SJCRH30 (cell line): ENCODE measurements around the gene RAP1GAP2. TPM values are rescaled to one million over a fixed set of nuclear protein-coding genes. Genes with fewer than 3 reads are reported as not detected.
A peak's percentile ranks its signal among the peaks of the same experiment; 100 is the strongest.
"Not testable (repeated sequence)": the region's sequence is repeated elsewhere in the genome, so short reads cannot be mapped to it uniquely, and the experiment has no call there.

Experiments used
- DNase-seq, 2 experiments: peaks; one replicate each; pipeline ENCODE4 v3.0.0-alpha.2; 2015 to 2020
- H3K27ac ChIP-seq: fragments of 250-450 bp; sonication (Bioruptor Pico); 2 replicates; pipeline ENCODE4 v1.5.1; 2020; ENCODE audit warnings: mild to moderate bottlenecking, moderate library complexity
- H3K27me3 ChIP-seq: fragments of 250-450 bp; sonication (Bioruptor Pico); 2 replicates; pipeline ENCODE4 v1.5.1; 2020; ENCODE audit warnings: mild to moderate bottlenecking, moderate library complexity
- H3K36me3 ChIP-seq: fragments of 250-450 bp; sonication (Bioruptor Pico); 2 replicates; pipeline ENCODE4 v1.5.1; 2020; ENCODE audit warnings: mild to moderate bottlenecking, moderate library complexity
- H3K4me1 ChIP-seq: fragments of 250-450 bp; sonication (Bioruptor Pico); 2 replicates; pipeline ENCODE4 v1.5.1; 2020; ENCODE audit warnings: mild to moderate bottlenecking, moderate library complexity
- H3K4me3 ChIP-seq: fragments of 250-450 bp; sonication (Bioruptor Pico); 2 replicates; pipeline ENCODE4 v1.5.1; 2020; ENCODE audit warnings: mild to moderate bottlenecking, moderate library complexity
- H3K9me3 ChIP-seq: fragments of 250-450 bp; sonication (Bioruptor Pico); replicated peaks from 2 replicates; pipeline ENCODE4 v1.5.1; 2020; ENCODE audit warnings: mild to moderate bottlenecking, moderate library complexity
- total RNA-seq: library from RNA; depleted of rRNA; stranded (reverse); fragments of >200 nt; shearing (Covaris generic); gene quantifications from 2 replicates; pipeline ENCODE4 v1.2.3, GENCODE V29; 2014

Gene RAP1GAP2
- total RNA-seq, 1 experiment from 2014 or later: 7.4 TPM

DNA sequence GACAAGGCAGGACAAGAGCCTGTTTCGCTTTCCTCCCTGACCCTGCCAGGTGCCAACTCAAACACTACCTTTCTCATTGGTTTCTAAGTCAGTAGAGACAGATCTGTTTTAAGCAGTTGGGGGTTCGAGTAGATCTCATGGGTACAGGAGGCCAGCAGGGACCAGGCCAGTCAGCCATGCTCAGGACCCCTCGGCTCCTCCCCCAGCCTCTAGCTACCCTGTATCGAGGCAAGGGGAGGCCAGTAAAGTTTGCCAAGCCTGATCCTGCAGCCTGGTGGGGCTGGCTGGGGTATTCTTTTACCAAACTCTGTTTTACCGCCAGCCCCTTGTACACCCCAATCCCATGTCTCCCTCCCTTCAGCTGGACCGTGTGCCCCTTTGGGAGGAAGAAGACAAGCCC is 240.6 kb downstream of the RAP1GAP2 start:
- Histone ChIP-seq H3K4me1 (peaks cover 23% of the 10 kb centered on the region; the same call in 1 of the 2 replicates), H3K27ac (no peak overlapping the region), H3K9me3 (no peaks in the 10 kb centered on the region), H3K4me3 (no peak overlapping the region), H3K27me3 (no peaks in the 10 kb centered on the region), H3K36me3 (no peaks in the 10 kb centered on the region)
- no peak for DNase-seq

DNA sequence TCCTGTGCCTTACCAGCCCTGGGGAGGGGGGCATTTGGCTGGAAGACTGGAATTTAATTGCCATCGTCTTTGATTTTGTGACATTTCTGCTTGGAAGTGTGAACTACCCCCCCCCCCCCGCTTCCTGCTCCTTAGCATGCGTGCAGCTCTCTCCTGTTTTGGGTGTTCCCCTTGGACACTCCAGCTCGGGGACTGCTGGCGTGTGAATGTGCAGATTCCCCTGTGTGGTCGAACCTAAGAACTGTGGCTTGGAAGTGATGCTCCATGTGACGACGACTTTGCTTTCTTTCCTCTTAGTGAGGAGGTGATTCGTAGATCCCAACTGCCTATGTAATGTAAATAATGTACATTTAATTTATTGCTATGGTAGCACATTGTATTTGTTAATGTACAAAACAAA is 241.0 kb downstream of the RAP1GAP2 start:
- no peaks in the 10 kb centered on the region for H3K27me3 ChIP-seq
- no peaks in the 10 kb centered on the region for H3K36me3 ChIP-seq
- H3K4me1 ChIP-seq: peaks cover 23% of the 10 kb centered on the region; the same call in 1 of the 2 replicates
- DNase-seq: no peak
- H3K4me3 ChIP-seq: no peak overlapping the region
- H3K9me3 ChIP-seq: no peaks in the 10 kb centered on the region
- no peak overlapping the region for H3K27ac ChIP-seq

DNA sequence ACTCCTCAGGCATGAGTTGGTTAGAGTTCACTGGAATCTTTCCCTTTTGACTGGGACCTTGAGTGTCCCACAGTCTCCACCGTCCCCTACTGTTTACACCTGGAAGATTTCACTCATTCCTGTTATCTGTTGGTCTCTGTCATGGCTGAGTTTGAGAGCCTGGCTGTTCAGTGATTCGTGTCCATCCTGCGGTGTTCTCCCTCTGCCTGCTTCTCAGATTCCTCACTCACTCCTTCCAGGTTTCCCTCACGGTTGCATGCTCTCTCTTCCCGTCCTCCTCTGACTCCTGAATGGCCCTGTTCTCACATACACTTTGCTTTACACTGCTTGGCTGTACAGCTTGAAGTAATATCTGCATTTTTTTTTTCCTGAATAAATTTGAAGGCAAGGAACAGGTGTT is 242.7 kb downstream of the RAP1GAP2 start:
- DNase-seq: peak in 1 of 2 experiments; percentile 40
- Histone ChIP-seq H3K27ac (no peak overlapping the region), H3K4me1 (peaks cover 23% of the 10 kb centered on the region; the same call in 1 of the 2 replicates), H3K4me3 (no peak overlapping the region), H3K9me3 (no peaks in the 10 kb centered on the region), H3K27me3 (no peaks in the 10 kb centered on the region), H3K36me3 (no peaks in the 10 kb centered on the region)

DNA sequence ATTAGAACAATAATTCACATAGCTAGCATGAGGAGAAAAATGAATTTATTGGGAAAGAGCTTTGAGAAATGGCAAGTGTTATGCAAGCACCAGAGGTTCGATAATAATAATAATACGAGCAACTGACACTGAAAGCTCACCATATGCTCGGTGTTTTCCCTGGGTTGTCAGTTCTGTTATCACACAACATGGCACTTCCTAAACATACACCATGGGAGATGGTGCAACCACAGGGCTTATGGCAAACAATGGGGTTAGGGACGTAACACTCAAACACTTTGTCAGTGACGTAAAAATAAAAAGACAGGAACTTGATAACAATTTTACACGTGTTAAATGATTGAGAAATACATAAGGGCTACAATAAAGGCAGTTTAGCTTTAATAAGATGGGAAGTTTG is 243.5 kb downstream of the RAP1GAP2 start:
- Histone ChIP-seq H3K9me3 (no peaks in the 10 kb centered on the region), H3K4me1 (peaks cover 20% of the 10 kb centered on the region; the same call in 1 of the 2 replicates), H3K27ac (no peak overlapping the region), H3K27me3 (no peaks in the 10 kb centered on the region), H3K36me3 (no peaks in the 10 kb centered on the region), H3K4me3 (no peak overlapping the region)
- no peak for DNase-seq

DNA sequence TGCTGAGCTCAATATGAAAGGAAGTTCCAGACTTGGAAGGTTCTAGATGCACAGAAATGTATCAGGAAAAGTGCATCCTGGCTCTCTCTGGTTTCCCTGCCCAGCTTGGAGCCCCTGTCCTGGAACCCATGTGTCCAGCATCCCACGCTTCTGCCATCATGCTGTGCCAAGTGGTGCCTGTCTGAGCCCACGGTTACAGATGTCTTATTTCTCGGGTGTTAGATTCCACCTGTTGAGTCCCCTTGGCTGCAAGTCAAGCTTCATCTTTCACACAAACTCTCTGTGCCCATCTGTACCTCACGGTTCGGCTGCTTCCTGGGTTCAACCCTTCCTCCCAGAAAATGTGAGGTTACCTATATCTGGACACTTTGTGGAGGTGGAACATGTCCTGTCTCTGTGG is 244.6 kb downstream of the RAP1GAP2 start:
- Histone ChIP-seq H3K9me3 (no peaks in the 10 kb centered on the region), H3K36me3 (no peaks in the 10 kb centered on the region), H3K4me1 (peaks cover 11% of the 10 kb centered on the region; the same call in 1 of the 2 replicates), H3K27me3 (no peaks in the 10 kb centered on the region), H3K4me3 (no peak overlapping the region), H3K27ac (no peak overlapping the region)
- DNase-seq: peak in 1 of 2 experiments; percentile 13

DNA sequence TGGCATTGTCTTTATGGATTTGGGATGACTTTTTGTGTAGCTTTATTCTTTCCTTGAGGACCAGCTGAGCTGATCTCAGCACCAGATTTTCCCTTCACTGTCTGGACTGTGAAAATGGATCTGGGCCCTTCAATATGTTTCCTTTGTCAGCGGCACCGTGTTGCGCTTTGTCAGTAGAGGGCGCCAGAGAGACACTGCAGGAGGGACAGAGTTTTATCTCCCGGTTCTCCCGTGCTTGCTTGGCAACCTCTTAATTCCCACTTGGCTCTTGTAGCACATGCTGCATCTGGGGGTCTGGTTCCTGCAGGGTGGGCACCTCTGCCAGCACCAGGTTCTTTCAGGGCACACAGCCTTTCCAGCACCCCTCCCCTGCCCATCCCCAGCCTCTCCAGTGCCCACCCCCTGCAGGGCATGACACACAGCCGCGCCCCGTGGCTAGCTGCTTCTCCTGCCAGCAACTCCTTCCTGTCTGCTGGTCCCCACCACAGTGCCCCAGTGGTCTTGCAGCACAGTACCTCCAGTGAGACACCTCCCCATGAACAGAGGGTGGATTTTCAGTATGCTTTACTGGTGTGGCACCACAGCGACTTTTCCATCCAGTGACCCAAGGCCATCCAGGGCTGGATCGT is 247.6 kb downstream of the RAP1GAP2 start:
- peak in 1 of 2 experiments; percentile 42 for DNase-seq

DNA sequence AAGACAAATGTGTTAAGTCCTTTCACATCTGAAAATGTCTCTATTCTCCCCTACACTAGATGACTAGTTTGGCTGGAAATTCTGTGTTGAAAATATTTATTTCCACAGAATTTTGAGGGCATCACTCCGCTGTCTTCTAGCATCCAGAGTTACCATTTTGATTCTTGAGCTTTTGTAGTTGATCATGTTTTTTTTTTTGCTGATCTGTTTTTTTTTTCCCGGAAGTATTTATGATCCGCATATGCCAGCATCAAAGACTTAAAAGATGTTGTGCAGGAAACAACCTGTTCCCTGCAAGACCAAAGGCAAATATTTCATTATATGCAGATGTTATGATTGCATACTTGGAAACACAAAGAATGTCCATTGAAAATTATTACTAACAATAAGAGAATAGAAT is 250.5 kb downstream of the RAP1GAP2 start:
- no peaks in the 10 kb centered on the region; the same call in 1 of the 2 replicates for H3K4me1 ChIP-seq
- no peak for DNase-seq

More for the DNA sequence above, 247.6 kb downstream of the RAP1GAP2 start:
- Histone ChIP-seq H3K4me1 (peaks cover 3% of the 10 kb centered on the region), H3K4me3 (no peak overlapping the region), H3K36me3 (no peaks in the 10 kb centered on the region), H3K27ac (no peak overlapping the region), H3K9me3 (no peaks in the 10 kb centered on the region), H3K27me3 (no peaks in the 10 kb centered on the region)

DNA sequence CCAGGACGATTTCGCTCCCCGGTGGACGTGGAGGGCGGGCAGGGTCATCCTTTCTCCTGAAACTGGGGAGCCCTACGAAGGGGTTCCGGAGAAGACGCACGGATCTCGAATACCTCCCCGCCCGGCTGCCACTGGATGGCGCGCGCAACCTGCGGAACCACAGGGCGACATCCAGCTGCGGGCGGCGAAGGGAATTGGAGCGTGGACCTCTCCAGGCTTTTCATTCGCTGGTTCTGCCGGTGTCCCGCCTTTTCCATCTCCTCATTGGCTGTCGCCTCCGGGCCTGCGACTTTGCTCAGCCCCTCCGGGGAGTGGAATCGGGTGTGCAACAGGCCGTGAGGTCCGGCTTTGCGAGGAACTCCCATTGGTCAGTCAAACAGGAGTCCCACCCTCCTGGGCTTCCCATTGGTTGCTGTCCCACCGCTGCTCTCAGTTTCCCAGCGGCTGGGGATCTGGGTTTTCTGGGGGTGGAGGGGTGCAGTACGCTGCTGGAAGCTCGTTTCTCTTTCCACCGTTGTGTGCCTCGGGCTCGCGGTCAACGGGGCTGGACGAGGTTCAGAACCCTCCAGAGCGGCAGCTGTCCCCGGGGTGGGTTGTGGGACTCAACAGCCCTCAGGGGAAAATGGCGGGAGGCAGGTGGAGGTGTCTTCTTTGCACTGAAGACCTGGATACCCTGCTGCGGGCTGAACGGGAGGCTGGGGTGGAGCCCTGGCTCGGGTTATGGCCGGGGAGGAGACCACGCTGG is 252.7 kb downstream of the RAP1GAP2 start:
- H3K36me3 ChIP-seq: no peaks in the 10 kb centered on the region
- H3K4me3 ChIP-seq: peak overlapping the region; percentile 65
- H3K9me3 ChIP-seq: no peaks in the 10 kb centered on the region
- peak overlapping the region; percentile 25; the same call in 1 of the 2 replicates for H3K27ac ChIP-seq
- peak; percentile 89 to 93 for DNase-seq
- no peaks in the 10 kb centered on the region for H3K27me3 ChIP-seq
- H3K4me1 ChIP-seq: no peaks in the 10 kb centered on the region; the same call in 1 of the 2 replicates

More for the DNA sequence above, 250.5 kb downstream of the RAP1GAP2 start:
- no peaks in the 10 kb centered on the region for H3K36me3 ChIP-seq
- H3K9me3 ChIP-seq: no peaks in the 10 kb centered on the region
- no peak overlapping the region for H3K27ac ChIP-seq
- H3K27me3 ChIP-seq: no peaks in the 10 kb centered on the region
- no peak overlapping the region for H3K4me3 ChIP-seq

DNA sequence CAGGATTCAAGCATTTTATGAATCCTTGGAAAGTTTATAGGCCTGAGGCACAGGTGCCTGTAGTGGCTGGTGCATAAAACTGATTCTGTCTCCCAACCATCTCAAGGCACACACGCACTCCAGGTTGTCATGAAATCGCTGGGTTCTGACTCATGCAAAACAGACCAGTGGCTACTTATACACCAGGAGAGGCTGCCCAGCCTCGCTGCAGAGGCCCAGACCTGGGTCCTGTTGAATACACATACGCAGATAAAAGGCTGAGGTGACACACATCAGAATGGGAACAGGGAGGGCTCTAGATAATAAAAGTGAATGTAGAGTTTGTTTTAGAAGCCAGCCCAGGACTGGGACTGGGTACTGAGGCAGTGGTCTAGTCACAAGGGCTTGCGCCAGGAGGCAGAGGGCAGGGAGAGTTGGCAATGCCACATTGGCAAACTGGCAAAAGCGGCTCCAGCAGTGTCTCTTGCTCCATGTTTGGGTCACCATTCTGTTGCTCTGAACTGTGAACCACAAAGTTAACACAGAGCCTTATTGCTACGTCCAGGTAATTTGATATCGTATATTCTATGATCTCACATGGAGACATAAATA is 253.6 kb downstream of the RAP1GAP2 start:
- no peak for DNase-seq
- H3K27ac ChIP-seq: no peak overlapping the region
- H3K4me3 ChIP-seq: no peak overlapping the region; the same call in 1 of the 2 replicates

DNA sequence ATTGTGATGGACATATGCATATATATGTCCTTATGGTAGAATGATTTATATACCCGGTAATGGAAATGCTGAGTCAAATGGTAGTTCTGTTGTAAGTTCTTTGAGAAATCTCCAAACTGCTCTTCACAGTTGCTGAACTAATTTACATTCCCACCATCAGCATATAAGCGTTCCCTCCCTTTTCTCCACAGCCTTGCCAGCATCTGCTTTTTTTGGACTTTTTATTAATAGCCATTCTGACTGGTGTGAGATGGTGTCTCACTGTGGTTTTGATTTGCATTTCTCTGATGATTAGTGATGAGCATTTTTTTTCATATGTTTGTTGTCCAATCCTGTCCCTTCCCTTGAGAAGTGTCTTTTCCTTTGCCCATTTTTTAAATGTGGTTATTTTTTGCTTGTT is 258.6 kb downstream of the RAP1GAP2 start:
- not testable (repeated sequence) for H3K36me3 ChIP-seq, H3K27me3 ChIP-seq, H3K27ac ChIP-seq, H3K4me1 ChIP-seq, DNase-seq, H3K9me3 ChIP-seq, H3K4me3 ChIP-seq

More for the DNA sequence above, 253.6 kb downstream of the RAP1GAP2 start:
- Histone ChIP-seq H3K27me3 (no peaks in the 10 kb centered on the region), H3K36me3 (no peaks in the 10 kb centered on the region), H3K4me1 (no peaks in the 10 kb centered on the region; the same call in 1 of the 2 replicates), H3K9me3 (no peaks in the 10 kb centered on the region)

DNA sequence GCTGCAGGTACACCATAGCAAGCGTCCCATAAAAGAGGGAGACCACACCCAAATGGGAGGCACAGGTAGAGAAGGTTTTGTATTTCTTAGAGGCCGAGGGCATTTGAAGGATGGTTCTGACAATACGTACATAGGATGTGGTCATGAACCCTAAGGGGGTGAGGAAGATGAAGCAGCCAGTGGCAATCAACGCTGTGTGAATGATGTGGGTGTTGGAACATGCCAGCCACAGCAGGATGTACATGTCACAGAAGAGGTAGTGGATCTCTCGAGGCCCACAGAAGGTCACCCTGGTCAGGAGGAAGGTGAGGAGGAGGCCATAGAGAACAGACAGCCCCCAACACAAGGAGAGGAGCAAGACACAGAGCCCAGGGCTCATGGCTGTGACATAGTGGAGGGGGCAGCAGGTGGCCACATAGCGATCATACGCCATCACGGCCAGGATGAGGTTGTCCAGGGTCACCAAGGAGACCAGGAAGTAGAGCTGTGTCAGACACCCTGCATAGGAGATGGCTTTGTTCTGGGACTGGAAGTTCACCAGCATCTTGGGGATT is 266.7 kb downstream of the RAP1GAP2 start:
- not testable (repeated sequence) for H3K4me1 ChIP-seq, H3K27me3 ChIP-seq, DNase-seq, H3K36me3 ChIP-seq, H3K4me3 ChIP-seq, H3K27ac ChIP-seq, H3K9me3 ChIP-seq

DNA sequence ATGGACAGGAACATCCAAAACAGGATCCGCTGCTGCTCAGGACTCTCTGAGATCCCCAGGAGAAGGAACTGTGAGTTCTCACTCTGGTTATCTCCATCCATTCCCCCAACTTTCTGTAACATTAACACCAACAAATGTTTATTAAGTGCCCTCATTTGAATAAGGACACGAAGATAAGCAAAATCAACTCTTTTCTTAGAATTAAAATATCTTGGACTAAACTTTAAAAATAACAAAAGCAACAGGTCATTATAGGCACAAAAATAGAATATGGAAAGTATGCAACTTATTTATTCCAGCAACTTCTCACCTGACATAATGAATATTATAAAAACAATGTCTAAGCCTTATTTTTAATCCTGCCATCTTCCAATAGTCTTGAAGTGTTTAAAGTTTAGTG is 267.3 kb downstream of the RAP1GAP2 start, which contains the start of gene OR1D5:
TSS of gene OR1D5 (minus strand) at position 101 of the 400 bp plus-strand sequence. CDS start at position 101, 0 bp downstream.
- H3K27me3 ChIP-seq, H3K4me3 ChIP-seq, H3K4me1 ChIP-seq, H3K9me3 ChIP-seq, DNase-seq, H3K36me3 ChIP-seq, H3K27ac ChIP-seq: not testable (repeated sequence)

DNA sequence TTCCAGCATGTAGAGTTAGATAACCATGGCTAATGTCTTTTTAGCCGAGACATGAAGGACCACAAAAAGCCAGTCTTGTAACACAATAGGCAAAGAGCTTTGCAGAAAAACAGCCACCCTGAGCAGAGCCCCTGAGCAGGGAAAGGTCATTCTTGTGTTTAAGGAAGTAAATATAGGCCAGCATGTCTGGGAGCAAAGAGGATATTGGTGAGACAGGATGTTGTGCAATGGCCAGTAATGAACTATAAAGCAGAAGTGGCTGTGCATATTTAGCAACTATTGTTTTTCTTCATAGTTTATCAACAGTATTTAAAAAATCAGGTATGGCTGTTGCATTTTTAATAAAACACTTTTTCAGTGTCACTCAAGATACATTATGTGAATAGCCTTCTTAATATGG is 269.0 kb downstream of the RAP1GAP2 start:
- not testable (repeated sequence) for H3K27me3 ChIP-seq, H3K9me3 ChIP-seq, DNase-seq

DNA sequence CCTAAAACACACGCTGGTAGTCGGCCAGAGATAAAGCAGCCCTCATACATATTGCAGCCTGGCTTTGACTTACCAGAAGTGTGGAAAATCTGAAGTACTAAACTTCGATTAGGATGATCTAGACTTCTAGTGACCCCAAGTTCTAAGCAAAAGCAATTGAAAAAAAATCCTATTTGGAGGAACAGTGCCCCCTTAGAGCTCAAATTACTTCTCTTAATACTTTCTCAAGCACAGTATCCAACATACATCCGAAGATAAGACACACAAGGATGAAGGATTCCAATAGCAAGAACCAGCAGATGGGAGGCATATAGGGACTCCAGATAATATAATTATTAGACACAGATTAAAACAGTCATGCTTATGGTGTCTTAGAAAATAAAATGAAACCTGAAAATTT is 277.6 kb downstream of the RAP1GAP2 start:
- H3K4me3 ChIP-seq, H3K9me3 ChIP-seq, H3K36me3 ChIP-seq, H3K27ac ChIP-seq, H3K27me3 ChIP-seq, H3K4me1 ChIP-seq, DNase-seq: not testable (repeated sequence)

More for the DNA sequence above, 269.0 kb downstream of the RAP1GAP2 start:
- not testable (repeated sequence) for H3K36me3 ChIP-seq, H3K4me3 ChIP-seq, H3K4me1 ChIP-seq, H3K27ac ChIP-seq
